Activated CD4-positive, alpha-beta T cell treated with anti-CD3 and anti-CD28 coated beads for 48 hours (primary cell): ENCODE measurements around the gene CTIF.

Experiments used
- DNase-seq: peaks from one replicate; pipeline ENCODE4 v3.0.0-alpha.2; 2020

The CTIF gene

GRCh38 chr18:48689548-48689947 lies 150.7 kb downstream of the CTIF start:
- no peak for DNase-seq

GRCh38 chr18:48690494-48690893 lies 151.7 kb downstream of the CTIF start:
- no peak for DNase-seq

GRCh38 chr18:48693006-48693405 lies 154.2 kb downstream of the CTIF start:
- DNase-seq = no peak

- no peak for DNase-seq
Observed at GRCh38 chr18:48693625-48694262, 154.9 kb downstream of the CTIF start.

GRCh38 chr18:48694295-48694694 lies 155.5 kb downstream of the CTIF start:
- no peak for DNase-seq

- DNase-seq = no peak
Observed at GRCh38 chr18:48695671-48696070, 156.8 kb downstream of the CTIF start.

GRCh38 chr18:48696218-48696617 lies 157.4 kb downstream of the CTIF start:
- DNase-seq = no peak

- DNase-seq = no peak
Observed at GRCh38 chr18:48697441-48697840, 158.6 kb downstream of the CTIF start.

- DNase-seq = no peak
Observed at GRCh38 chr18:48698707-48699106, 159.9 kb downstream of the CTIF start.

GRCh38 chr18:48699761-48700160 lies 160.9 kb downstream of the CTIF start:
- no peak for DNase-seq

GRCh38 chr18:48700446-48700845 lies 161.6 kb downstream of the CTIF start:
- DNase-seq = no peak

- no peak for DNase-seq
Observed at GRCh38 chr18:48702346-48703027, 163.7 kb downstream of the CTIF start.

- DNase-seq = no peak
Observed at GRCh38 chr18:48703028-48703386, 164.2 kb downstream of the CTIF start.

- DNase-seq = no peak
Observed at GRCh38 chr18:48703418-48703817, 164.6 kb downstream of the CTIF start.

- DNase-seq = no peak
Observed at GRCh38 chr18:48705043-48705442, 166.2 kb downstream of the CTIF start.

- DNase-seq = no peak
Observed at GRCh38 chr18:48705531-48705930, 166.7 kb downstream of the CTIF start.

GRCh38 chr18:48706731-48707130 lies 167.9 kb downstream of the CTIF start:
- DNase-seq = no peak

- no peak for DNase-seq
Observed at GRCh38 chr18:48707636-48708296, 168.9 kb downstream of the CTIF start.

GRCh38 chr18:48708807-48709206 lies 170.0 kb downstream of the CTIF start:
- DNase-seq = no peak

- no peak for DNase-seq
Observed at GRCh38 chr18:48709371-48710062, 170.7 kb downstream of the CTIF start.

GRCh38 chr18:48711651-48712486 lies 173.0 kb downstream of the CTIF start:
- DNase-seq = peak; percentile 11

GRCh38 chr18:48713309-48713708 lies 174.5 kb downstream of the CTIF start:
- no peak for DNase-seq

GRCh38 chr18:48714873-48715272 lies 176.0 kb downstream of the CTIF start:
- no peak for DNase-seq
